Stimulated activated naive B cell treated with anti-CD40 and anti-IgM and Interleukin-4, amounts not matched to agents 10 μg/mL and 1 μg/mL and 100 μg/mL, for 72 hours (primary cell): Measurements from ENCODE around the gene C20orf96.

Experiments
- ATAC-seq, 2 donors: fragments of 150-1000 bp; cut with Tn5 transposase; replicated peaks; 2 replicates each; pipeline ENCODE4 v1.10.0; 2021; ENCODE audit warnings: moderate library complexity in 1 of 2
- DNase-seq: peaks from one replicate; pipeline ENCODE4 v3.0.0; 2021
- H3K27ac Mint-ChIP-seq: one replicate; pipeline ENCODE4 v1.8.0; 2022; ENCODE audit warnings: mild to moderate bottlenecking, mixed read lengths
- H3K27me3 Mint-ChIP-seq, 2 donors: one replicate each; pipeline ENCODE4 v1.8.0; 2022; ENCODE audit warnings: mixed read lengths in 2 of 2
- H3K36me3 Mint-ChIP-seq, 2 donors: one replicate each; pipeline ENCODE4 v1.8.0; 2022; ENCODE audit warnings: mixed read lengths in 2 of 2, mild to moderate bottlenecking in 1 of 2
- H3K4me1 Mint-ChIP-seq, 2 donors: one replicate each; pipeline ENCODE4 v1.8.0; 2022; ENCODE audit warnings: mixed read lengths in 2 of 2, mild to moderate bottlenecking in 1 of 2
- H3K4me3 Mint-ChIP-seq, 2 donors: one replicate each; pipeline ENCODE4 v1.8.0; 2022; ENCODE audit warnings: mild to moderate bottlenecking in 2 of 2, mixed read lengths in 2 of 2, moderate library complexity in 1 of 2
- H3K9me3 Mint-ChIP-seq, 2 donors: one replicate each; pipeline ENCODE4 v1.8.0; 2022; ENCODE audit warnings: mixed read lengths in 2 of 2, mild to moderate bottlenecking in 1 of 2

C20orf96 gene

GRCh38 chr20:278607-279571 lies 11.7 kb downstream of the C20orf96 start:
- H3K4me3 Mint-ChIP-seq = peak overlapping the region; percentile 60 to 76
- H3K27me3 Mint-ChIP-seq = no peaks in the 10 kb centered on the region
- ATAC-seq = peak in 1 of 2 donors; percentile 16
- H3K9me3 Mint-ChIP-seq = peaks cover 0 to 2% of the 10 kb centered on the region in 2 donors
- H3K27ac Mint-ChIP-seq = no peak overlapping the region
- H3K4me1 Mint-ChIP-seq = peaks cover 0 to 4% of the 10 kb centered on the region in 2 donors
- no peak for DNase-seq
- peaks cover 14 to 33% of the 10 kb centered on the region in 2 donors for H3K36me3 Mint-ChIP-seq

- DNase-seq (no peak), ATAC-seq (no peak)
- no peak overlapping the region for H3K27ac Mint-ChIP-seq
- peaks cover 0 to 2% of the 10 kb centered on the region in 2 donors for H3K9me3 Mint-ChIP-seq
- peaks cover 0 to 4% of the 10 kb centered on the region in 2 donors for H3K4me1 Mint-ChIP-seq
- no peaks in the 10 kb centered on the region for H3K27me3 Mint-ChIP-seq
- no peak overlapping the region for H3K4me3 Mint-ChIP-seq
- H3K36me3 Mint-ChIP-seq = peaks cover 14 to 28% of the 10 kb centered on the region in 2 donors
Observed at GRCh38 chr20:278181-278580, 12.4 kb downstream of the C20orf96 start.

- Mint-ChIP-seq H3K27me3 (no peaks in the 10 kb centered on the region), H3K27ac (no peak overlapping the region), H3K36me3 (peaks cover 14 to 28% of the 10 kb centered on the region in 2 donors), H3K9me3 (peaks cover 0 to 2% of the 10 kb centered on the region in 2 donors), H3K4me1 (peaks cover 0 to 4% of the 10 kb centered on the region in 2 donors), H3K4me3 (no peak overlapping the region)
- ATAC-seq (no peak), DNase-seq (no peak)
Observed at GRCh38 chr20:277496-277781, 13.1 kb downstream of the C20orf96 start.

- peaks cover 0 to 4% of the 10 kb centered on the region in 2 donors for H3K4me1 Mint-ChIP-seq
- ATAC-seq (no peak), DNase-seq (no peak)
- H3K4me3 Mint-ChIP-seq = no peak overlapping the region
- no peak overlapping the region for H3K27ac Mint-ChIP-seq
- H3K36me3 Mint-ChIP-seq = peaks cover 14 to 28% of the 10 kb centered on the region in 2 donors
- H3K9me3 Mint-ChIP-seq = peaks cover 0 to 2% of the 10 kb centered on the region in 2 donors
- no peaks in the 10 kb centered on the region for H3K27me3 Mint-ChIP-seq
Observed at GRCh38 chr20:276620-277495, 13.7 kb downstream of the C20orf96 start.

GRCh38 chr20:275791-276190 lies 14.8 kb downstream of the C20orf96 start:
- Mint-ChIP-seq H3K4me1 (peaks cover 0 to 2% of the 10 kb centered on the region in 2 donors), H3K27me3 (no peaks in the 10 kb centered on the region), H3K36me3 (peaks cover 14 to 25% of the 10 kb centered on the region in 2 donors), H3K9me3 (peaks cover 0 to 2% of the 10 kb centered on the region in 2 donors), H3K4me3 (no peak overlapping the region), H3K27ac (no peak overlapping the region)
- DNase-seq (no peak), ATAC-seq (no peak)

- ATAC-seq (no peak), DNase-seq (no peak)
- H3K36me3 Mint-ChIP-seq = peaks cover 14 to 25% of the 10 kb centered on the region in 2 donors
- H3K27ac Mint-ChIP-seq = no peak overlapping the region
- peaks cover 0 to 2% of the 10 kb centered on the region in 2 donors for H3K4me1 Mint-ChIP-seq
- H3K4me3 Mint-ChIP-seq = no peak overlapping the region
- H3K27me3 Mint-ChIP-seq = no peaks in the 10 kb centered on the region
- H3K9me3 Mint-ChIP-seq = peaks cover 0 to 2% of the 10 kb centered on the region in 2 donors
Observed at GRCh38 chr20:273884-274283, 16.7 kb downstream of the C20orf96 start.

GRCh38 chr20:272718-273117 lies 17.8 kb downstream of the C20orf96 start:
- no peak overlapping the region for H3K27ac Mint-ChIP-seq
- ATAC-seq (no peak), DNase-seq (no peak)
- no peaks in the 10 kb centered on the region for H3K4me1 Mint-ChIP-seq
- H3K27me3 Mint-ChIP-seq = no peaks in the 10 kb centered on the region
- no peaks in the 10 kb centered on the region for H3K9me3 Mint-ChIP-seq
- no peak overlapping the region for H3K4me3 Mint-ChIP-seq
- peaks cover 11 to 16% of the 10 kb centered on the region in 2 donors for H3K36me3 Mint-ChIP-seq

- Mint-ChIP-seq H3K4me3 (no peak overlapping the region), H3K27ac (no peak overlapping the region), H3K36me3 (peaks cover 9 to 12% of the 10 kb centered on the region in 2 donors), H3K27me3 (no peaks in the 10 kb centered on the region), H3K9me3 (no peaks in the 10 kb centered on the region), H3K4me1 (peaks cover 5 to 8% of the 10 kb centered on the region in 2 donors)
- ATAC-seq = no peak
- no peak for DNase-seq
Observed at GRCh38 chr20:271528-271927, 19.0 kb downstream of the C20orf96 start.

- no peaks in the 10 kb centered on the region for H3K9me3 Mint-ChIP-seq
- no peak overlapping the region for H3K4me3 Mint-ChIP-seq
- DNase-seq (no peak), ATAC-seq (no peak)
- H3K36me3 Mint-ChIP-seq = peaks cover 4 to 8% of the 10 kb centered on the region in 2 donors
- H3K27ac Mint-ChIP-seq = no peak overlapping the region
- H3K27me3 Mint-ChIP-seq = no peaks in the 10 kb centered on the region
- peaks cover 8 to 11% of the 10 kb centered on the region in 2 donors for H3K4me1 Mint-ChIP-seq
Observed at GRCh38 chr20:271069-271468, 19.5 kb downstream of the C20orf96 start.

GRCh38 chr20:270517-270916 lies 20.0 kb downstream of the C20orf96 start:
- no peak overlapping the region for H3K4me3 Mint-ChIP-seq
- H3K4me1 Mint-ChIP-seq = peaks cover 8 to 11% of the 10 kb centered on the region in 2 donors
- no peak overlapping the region for H3K27ac Mint-ChIP-seq
- H3K36me3 Mint-ChIP-seq = peaks cover 0 to 4% of the 10 kb centered on the region in 2 donors
- no peak for ATAC-seq
- no peak for DNase-seq
- H3K9me3 Mint-ChIP-seq = no peaks in the 10 kb centered on the region
- no peaks in the 10 kb centered on the region for H3K27me3 Mint-ChIP-seq

GRCh38 chr20:266596-267562 lies 23.7 kb downstream of the C20orf96 start:
- ATAC-seq (peak; percentile 92 to 94), DNase-seq (peak; percentile 77)
- Mint-ChIP-seq H3K4me3 (peak overlapping the region; percentile 82 to 91), H3K27me3 (no peaks in the 10 kb centered on the region), H3K36me3 (no peaks in the 10 kb centered on the region), H3K9me3 (no peaks in the 10 kb centered on the region), H3K27ac (peak overlapping the region; percentile 93), H3K4me1 (peaks cover 8 to 11% of the 10 kb centered on the region in 2 donors)

- no peak for ATAC-seq
- no peaks in the 10 kb centered on the region for H3K36me3 Mint-ChIP-seq
- H3K9me3 Mint-ChIP-seq = no peaks in the 10 kb centered on the region
- no peak for DNase-seq
- H3K4me1 Mint-ChIP-seq = peaks cover 9 to 11% of the 10 kb centered on the region in 2 donors
- H3K27ac Mint-ChIP-seq = no peak overlapping the region
- H3K4me3 Mint-ChIP-seq = no peak overlapping the region
- peaks cover 10 to 11% of the 10 kb centered on the region in 2 donors for H3K27me3 Mint-ChIP-seq
Observed at GRCh38 chr20:263701-264100, 26.8 kb downstream of the C20orf96 start.

GRCh38 chr20:259981-260380 lies 30.6 kb downstream of the C20orf96 start:
- Mint-ChIP-seq H3K4me1 (peaks cover 0 to 1% of the 10 kb centered on the region in 2 donors), H3K27ac (no peak overlapping the region), H3K9me3 (no peaks in the 10 kb centered on the region), H3K27me3 (peaks cover 11 to 18% of the 10 kb centered on the region in 2 donors), H3K4me3 (no peak overlapping the region), H3K36me3 (no peaks in the 10 kb centered on the region)
- ATAC-seq (no peak), DNase-seq (no peak)
